DMS 273 treated with DMSO at 0.1 percent for 48 hours (cell line): Measurements from ENCODE around the gene ABHD2.
"Not testable (repeated sequence)": the region's sequence is repeated elsewhere in the genome, so short reads cannot be mapped to it uniquely, and the experiment has no call there.

Source experiments
- DNase-seq: peaks from one replicate; lab custom pipeline; 2025; lab: John Stamatoyannopoulos, UW

The ABHD2 gene

GRCh38 chr15:89087830-89088604 lies at the start of gene ABHD2:
Gene ABHD2, plus strand, starts transcription at chr15:89088456. Its CDS starts 27,872 bp downstream, at chr15:89116328.
- DNase-seq = peak; percentile 97

GRCh38 chr15:89039142-89039541 lies 49.1 kb upstream of the ABHD2 start:
- no peak for DNase-seq

GRCh38 chr15:89041507-89041906 lies 46.7 kb upstream of the ABHD2 start:
- no peak for DNase-seq

GRCh38 chr15:89042387-89042786 lies 45.9 kb upstream of the ABHD2 start:
- no peak for DNase-seq

GRCh38 chr15:89043031-89044002 lies 44.9 kb upstream of the ABHD2 start:
- no peak for DNase-seq

- not testable (repeated sequence) for DNase-seq
Measured at GRCh38 chr15:89049016-89049666, 39.1 kb upstream of the ABHD2 start.

GRCh38 chr15:89051875-89052274 lies 36.4 kb upstream of the ABHD2 start:
- DNase-seq = no peak

- DNase-seq = no peak
Measured at GRCh38 chr15:89052474-89052873, 35.8 kb upstream of the ABHD2 start.

GRCh38 chr15:89054873-89055272 lies 33.4 kb upstream of the ABHD2 start:
- DNase-seq = no peak

GRCh38 chr15:89057506-89058133 lies 30.6 kb upstream of the ABHD2 start:
- DNase-seq = no peak

GRCh38 chr15:89058376-89058775 lies 29.9 kb upstream of the ABHD2 start:
- no peak for DNase-seq

GRCh38 chr15:89058876-89059405 lies 29.3 kb upstream of the ABHD2 start:
- DNase-seq = no peak

- no peak for DNase-seq
Measured at GRCh38 chr15:89066280-89066679, 22.0 kb upstream of the ABHD2 start.

- no peak for DNase-seq
Measured at GRCh38 chr15:89067751-89068150, 20.5 kb upstream of the ABHD2 start.

- no peak for DNase-seq
Measured at GRCh38 chr15:89068325-89068784, 19.9 kb upstream of the ABHD2 start.

- DNase-seq = no peak
Measured at GRCh38 chr15:89070197-89071124, 17.8 kb upstream of the ABHD2 start.

- DNase-seq = no peak
Measured at GRCh38 chr15:89071471-89071870, 16.8 kb upstream of the ABHD2 start.

- no peak for DNase-seq
Measured at GRCh38 chr15:89072277-89072869, 15.9 kb upstream of the ABHD2 start.

GRCh38 chr15:89074402-89075012 lies 13.7 kb upstream of the ABHD2 start:
- DNase-seq = no peak
